Stimulated activated CD8-positive, alpha-beta memory T cell treated with anti-CD3 and anti-CD28 coated beads, Interleukin-12 subunit alpha, Interleukin-12 subunit beta, amount 100 ng/mL, for 24 hours (primary cell): Measurements from ENCODE around the gene SH3BGR.
"Not testable (repeated sequence)": the region's sequence is repeated elsewhere in the genome, so short reads cannot be mapped to it uniquely, and the experiment has no call there.

Experiments
- DNase-seq: peaks from one replicate; pipeline ENCODE4 v3.0.0-alpha.2; 2020; ENCODE audit errors: extremely low read depth

SH3BGR gene

DNA sequence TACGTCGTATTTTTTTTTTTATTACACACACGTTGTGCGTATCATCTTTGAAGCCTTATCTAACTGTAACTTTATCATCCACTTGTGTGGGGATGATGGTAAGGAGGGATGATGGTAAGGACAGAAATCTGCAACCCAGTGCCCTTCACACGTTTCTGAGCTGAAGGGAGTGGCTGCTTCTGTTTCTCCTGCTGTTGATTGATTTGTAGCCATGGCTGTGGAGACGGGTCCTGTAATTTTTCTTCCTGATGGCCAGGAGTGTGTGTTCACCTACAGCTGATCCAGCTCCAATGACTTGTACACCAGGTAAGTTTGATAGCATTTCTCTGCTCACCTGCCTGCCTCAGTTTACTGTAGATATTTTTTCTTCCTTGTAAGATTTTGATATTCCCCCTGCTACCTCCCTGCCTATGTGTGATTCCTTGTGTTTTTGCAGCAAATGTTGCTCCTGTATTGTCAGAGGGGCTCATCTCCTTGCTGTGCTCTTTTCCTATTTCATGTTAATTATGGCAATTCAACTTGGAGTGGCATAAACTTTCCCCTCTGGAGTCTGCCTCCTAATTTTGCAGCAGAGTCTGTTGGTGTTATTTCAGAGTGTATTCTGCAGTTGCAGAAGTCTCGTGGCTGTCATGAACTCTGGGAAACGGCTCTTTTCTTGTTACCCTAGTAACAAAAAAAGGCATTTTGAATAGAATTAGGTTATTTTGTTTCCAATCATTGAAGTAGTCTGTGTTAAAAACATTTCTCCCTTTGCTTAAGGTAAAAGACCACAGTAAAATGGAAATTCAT, 64.1 kb downstream of the SH3BGR start:
- DNase-seq, result no peak

DNA sequence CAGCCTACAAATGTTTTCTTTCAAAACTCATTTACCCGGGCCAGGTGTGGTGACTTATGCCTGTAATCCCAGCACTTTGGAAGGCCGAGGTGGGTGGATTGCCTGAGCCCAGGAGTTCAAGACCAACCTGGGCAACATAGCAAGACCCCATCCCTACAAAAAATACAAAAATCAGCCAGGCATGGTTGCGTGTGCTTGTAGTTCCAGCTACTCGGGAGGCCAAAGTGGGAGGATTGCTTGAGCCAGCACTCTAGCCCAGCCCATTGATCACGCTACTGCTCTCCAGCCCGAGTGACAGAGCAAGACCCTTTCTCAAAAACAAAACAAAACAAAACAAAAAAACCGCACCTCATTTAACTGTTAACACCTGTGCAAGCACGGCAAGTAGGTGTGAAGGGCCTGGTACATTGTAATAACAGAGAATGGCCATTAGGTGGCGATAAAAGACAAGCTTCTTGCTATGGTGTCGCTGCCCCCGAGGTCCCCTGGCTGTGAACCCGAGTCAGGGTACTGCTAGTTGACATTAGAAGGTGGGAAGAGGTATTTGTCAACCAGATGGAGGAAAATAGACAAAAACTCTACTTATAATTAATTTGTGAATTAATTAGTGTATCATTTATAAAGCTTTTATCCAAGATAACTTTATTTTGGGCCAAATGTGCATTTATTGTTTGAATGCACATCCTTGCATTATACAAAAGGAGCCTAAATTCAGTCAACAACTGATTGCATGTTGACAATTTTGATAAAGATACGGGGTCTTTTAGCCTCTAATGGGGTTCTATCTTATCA, 66.5 kb downstream of the SH3BGR start:
- DNase-seq, result no peak

GRCh38 chr21:39518847-39519210, 67.1 kb downstream of the SH3BGR start:
- DNase-seq, result no peak

- no peak for DNase-seq
These were observed 68.1 kb downstream of the SH3BGR start for GRCh38 chr21:39519835-39520234.

DNA sequence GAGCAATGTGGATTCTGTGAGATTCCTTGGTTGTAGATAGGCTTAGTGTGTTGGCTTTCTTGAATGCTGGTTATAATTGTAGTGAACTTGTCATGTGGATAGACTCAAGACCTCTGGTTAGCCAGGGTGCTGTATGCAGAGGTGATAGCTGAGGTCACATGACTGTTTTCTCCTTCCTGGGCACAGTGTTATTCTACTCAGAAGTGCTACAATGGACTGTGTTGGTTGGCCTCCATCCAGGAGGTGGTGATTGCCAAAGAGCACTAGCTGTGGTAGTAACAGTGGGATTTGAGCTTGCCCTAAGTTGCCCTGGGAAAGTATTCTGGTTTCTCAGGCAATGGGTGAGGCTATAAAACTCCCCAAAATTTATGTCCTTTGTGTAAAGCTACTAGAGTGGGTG, 71.6 kb downstream of the SH3BGR start:
- no peak for DNase-seq

DNA sequence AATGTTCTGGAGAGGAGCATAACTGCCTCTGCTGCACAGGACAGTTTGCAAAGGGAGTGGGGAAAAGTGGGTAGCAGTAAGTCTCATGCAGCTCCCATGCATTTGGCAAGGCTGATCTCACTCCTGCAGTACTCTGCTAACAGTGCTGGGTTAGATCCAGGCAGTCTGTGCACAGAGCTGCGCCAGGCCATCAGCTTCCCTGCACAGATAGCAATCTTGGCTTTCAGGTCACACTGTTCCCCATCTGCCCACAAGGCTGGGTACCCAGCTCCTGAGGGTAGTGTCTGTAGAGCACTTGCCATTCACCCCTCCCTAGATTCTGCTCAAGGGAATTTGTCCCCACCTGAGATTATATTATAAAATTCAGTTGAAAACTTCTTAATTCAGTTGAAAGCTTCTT, 72.1 kb downstream of the SH3BGR start:
- DNase-seq, result no peak

GRCh38 chr21:39525129-39525528, 73.4 kb downstream of the SH3BGR start:
- no peak for DNase-seq

- no peak for DNase-seq
These were observed 73.8 kb downstream of the SH3BGR start for GRCh38 chr21:39525601-39526000.

GRCh38 chr21:39527067-39527595, 75.4 kb downstream of the SH3BGR start:
- DNase-seq, result no peak

DNA sequence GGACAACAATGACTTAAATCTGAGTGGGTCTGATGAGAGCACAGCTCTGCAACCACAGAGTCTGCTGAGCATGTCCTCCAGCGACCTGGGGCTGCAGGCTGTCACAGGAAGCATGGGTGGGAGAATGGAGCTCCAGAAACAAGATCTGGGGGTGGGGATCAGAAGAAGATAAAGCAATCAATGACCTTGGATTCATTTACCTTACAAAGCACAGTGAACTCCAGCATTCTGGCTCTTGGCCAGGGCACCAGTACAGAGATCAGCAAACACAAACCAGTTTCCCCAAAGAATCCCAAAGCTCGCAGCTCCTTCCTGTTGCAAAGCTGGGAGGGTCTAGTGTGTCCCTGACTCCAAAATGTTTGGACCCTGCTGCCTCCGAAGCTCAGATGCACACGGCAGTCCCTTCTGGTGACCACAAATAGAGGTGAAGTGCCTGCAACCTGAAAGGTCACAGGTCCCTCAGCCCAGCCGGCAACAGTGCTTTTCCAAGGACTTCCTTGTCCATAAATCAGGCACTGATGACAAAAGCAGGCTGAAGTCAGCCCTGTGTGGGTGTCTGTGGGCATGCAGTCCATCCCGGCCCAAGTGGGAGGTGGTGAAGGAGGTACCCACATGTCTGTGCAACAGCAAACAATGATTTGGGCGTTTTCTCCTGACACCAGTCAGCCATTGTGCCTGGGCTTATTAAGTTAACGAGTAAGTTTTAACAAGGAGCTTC, 76.1 kb downstream of the SH3BGR start:
- no peak for DNase-seq

DNA sequence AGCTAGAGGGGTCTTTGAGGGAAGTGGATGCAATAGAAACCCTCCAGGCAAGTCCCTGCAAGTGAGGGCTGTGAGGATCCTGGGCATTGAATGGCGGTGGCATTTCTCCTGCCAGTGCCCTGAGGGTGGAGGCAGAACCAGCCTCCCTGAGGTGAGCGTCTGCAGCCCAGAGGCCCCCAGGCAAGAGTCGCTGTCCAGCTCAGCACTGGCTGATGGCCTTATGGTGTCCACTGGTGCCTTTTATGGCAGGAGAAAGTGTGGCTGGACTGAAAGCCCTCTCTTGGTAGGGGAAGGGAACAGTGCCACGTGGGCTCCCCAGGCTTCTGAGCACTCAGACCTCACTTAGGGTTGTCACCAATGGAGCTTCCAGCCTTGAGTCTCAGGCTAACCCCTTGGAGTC, 77.3 kb downstream of the SH3BGR start:
- DNase-seq, result no peak

GRCh38 chr21:39531064-39531463, 79.3 kb downstream of the SH3BGR start:
- DNase-seq, result no peak

GRCh38 chr21:39531840-39532239, 80.1 kb downstream of the SH3BGR start:
- DNase-seq, result no peak

GRCh38 chr21:39533545-39534380, 82.0 kb downstream of the SH3BGR start:
- DNase-seq, result no peak

DNA sequence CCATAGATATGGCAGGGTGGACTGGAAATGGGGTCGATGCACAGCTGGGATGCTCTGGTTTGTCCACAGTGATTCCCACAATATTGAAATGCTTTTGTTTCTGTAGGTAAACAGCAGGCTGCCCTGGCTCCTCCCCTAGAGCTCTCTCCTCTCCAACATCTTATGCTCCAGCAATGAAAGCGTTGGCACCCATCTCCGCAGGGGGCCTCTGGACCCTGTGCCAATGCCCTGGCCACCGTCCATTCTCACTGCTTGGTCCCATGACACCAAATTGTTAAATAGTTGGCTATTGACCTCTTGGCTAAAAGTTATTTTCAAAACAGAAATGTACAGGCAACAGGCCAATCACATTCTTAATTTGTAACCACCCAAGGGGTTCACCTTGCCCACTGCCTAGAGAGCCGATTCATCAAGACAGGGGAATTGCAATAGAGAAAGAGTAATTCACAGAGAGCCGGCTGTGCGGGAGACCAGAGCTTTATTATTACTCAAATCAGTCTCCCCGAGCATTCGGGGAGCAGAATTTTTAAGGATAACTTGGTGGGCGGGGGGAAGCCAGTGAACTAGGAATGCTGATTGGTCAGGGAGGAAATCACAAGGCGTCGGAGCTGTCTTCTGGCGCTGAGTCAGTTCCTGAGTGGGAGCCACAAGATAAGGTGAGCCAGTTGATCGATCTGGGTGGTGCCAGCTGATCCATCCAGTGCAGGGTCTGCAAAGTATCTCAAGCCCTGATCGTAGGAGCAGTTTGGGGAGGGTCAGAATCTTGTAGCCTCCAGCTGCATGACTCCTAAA, 84.1 kb downstream of the SH3BGR start:
- no peak for DNase-seq

DNA sequence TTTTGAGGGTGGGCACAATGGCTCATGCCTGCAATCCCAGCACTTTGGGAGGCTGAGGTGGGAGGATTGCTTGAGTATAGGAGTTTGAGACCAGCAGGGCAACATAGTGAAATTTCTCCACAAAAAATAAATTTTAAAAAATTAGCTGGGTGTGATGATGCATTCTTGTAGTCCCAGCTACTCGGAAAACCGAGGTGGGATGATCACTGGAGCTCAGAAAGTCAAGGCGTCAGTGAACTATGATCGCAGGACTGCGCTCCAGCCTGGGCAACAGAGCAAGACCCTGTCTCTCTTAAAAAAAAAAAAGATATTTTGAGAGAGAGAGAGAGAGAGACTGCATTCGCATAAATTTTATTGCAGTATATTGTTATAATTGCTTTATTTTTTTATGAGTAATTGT, 85.1 kb downstream of the SH3BGR start:
- DNase-seq, result no peak

GRCh38 chr21:39537571-39537970, 85.8 kb downstream of the SH3BGR start:
- no peak for DNase-seq

GRCh38 chr21:39538453-39539042, 86.8 kb downstream of the SH3BGR start:
- DNase-seq, result no peak

GRCh38 chr21:39540367-39540766, 88.6 kb downstream of the SH3BGR start:
- not testable (repeated sequence) for DNase-seq

GRCh38 chr21:39542736-39543135, 91.0 kb downstream of the SH3BGR start:
- DNase-seq, result no peak
